HCT116 (cell line): Measurements from ENCODE around the gene SAMD10.

Experiments
- CEBPB ChIP-seq: IDR thresholded peaks from 2 replicates; pipeline ENCODE4 v1.6.1; 2012; ENCODE audit warnings: low read depth
- CTCF ChIP-seq, 3 experiments: fragments of 200-600 bp in 1 of 3; sonication (generic) in 1 of 3; IDR thresholded peaks in 2 of 3; conservative IDR thresholded peaks in 1 of 3; 2 replicates each; pipeline ENCODE4 v1.5.1; 2012 to 2017; ENCODE audit warnings: low read depth in 2 of 3, low read length in 2 of 3, antibody characterized with exemption in 1 of 3, borderline replicate concordance in 1 of 3, control low read depth in 1 of 3, mild to moderate bottlenecking in 1 of 3, mixed read lengths in 1 of 3, mixed run types in 1 of 3, moderate library complexity in 1 of 3; ENCODE audit not compliant: insufficient read depth in 1 of 3
- EZH2 ChIP-seq: fragments of 200-600 bp; sonication (generic); IDR thresholded peaks from 2 replicates; pipeline ENCODE4 v1.6.1; 2017; ENCODE audit warnings: antibody characterized with exemption, mixed run types
- EZH2phosphoT487 ChIP-seq: fragments of 200-600 bp; IDR thresholded peaks from 2 replicates; pipeline ENCODE4 v1.6.1; 2018; ENCODE audit warnings: antibody characterized with exemption, borderline replicate concordance
- MAX ChIP-seq: IDR thresholded peaks from 2 replicates; pipeline ENCODE4 v1.6.1; 2012
- POLR2A ChIP-seq: IDR thresholded peaks from 2 replicates; pipeline ENCODE4 v1.7.0; 2011; ENCODE audit warnings: borderline replicate concordance; ENCODE audit not compliant: insufficient read depth, insufficient read length; ENCODE audit errors: extremely low read depth
- POLR2AphosphoS5 ChIP-seq: IDR thresholded peaks from 2 replicates; pipeline ENCODE4 v1.6.1; 2011; ENCODE audit warnings: mild to moderate bottlenecking, low read depth, low read length, moderate library complexity
- RAD21 ChIP-seq: IDR thresholded peaks from 2 replicates; pipeline ENCODE4 v1.6.1; 2012; ENCODE audit warnings: low read depth, mild to moderate bottlenecking
- REST ChIP-seq: IDR thresholded peaks from 2 replicates; pipeline ENCODE4 v1.6.1; 2012; ENCODE audit warnings: low read depth
- SIN3A ChIP-seq: IDR thresholded peaks from 2 replicates; pipeline ENCODE4 v1.6.1; 2012; ENCODE audit warnings: low read depth
- SP1 ChIP-seq: IDR thresholded peaks from 2 replicates; pipeline ENCODE4 v1.6.1; 2012; ENCODE audit warnings: low read depth
- SRF ChIP-seq: IDR thresholded peaks from 2 replicates; pipeline ENCODE4 v1.6.1; 2012; ENCODE audit warnings: low read depth
- YY1 ChIP-seq: IDR thresholded peaks from 2 replicates; pipeline ENCODE4 v1.6.1; 2011; ENCODE audit warnings: low read length, low read depth, moderate library complexity, mild to moderate bottlenecking; ENCODE audit not compliant: insufficient replicate concordance; ENCODE audit errors: extremely low read depth
- ZNF274 ChIP-seq: fragments of 200-500 bp; sonication (Bioruptor generic); IDR thresholded peaks from 2 replicates; pipeline ENCODE4 v1.6.1; 2014; ENCODE audit warnings: mild to moderate bottlenecking, low read depth, low read length, inconsistent platforms

- TF ChIP-seq CTCF (IDR thresholded peaks at IDR 0.05 in 2 of 3, conservative IDR thresholded peaks at IDR 0.05 in 1 of 3; ENCODE audit: borderline replicate concordance in 1 of 3, insufficient read depth in 1 of 3, low read depth in 2 of 3, low read length in 2 of 3) (no peak), EZH2 (no peak), MAX (no peak), POLR2A (no peak), SIN3A (no peak), CEBPB (no peak), SP1 (no peak), EZH2phosphoT487 (no peak), RAD21 (no peak), POLR2AphosphoS5 (no peak), SRF (no peak), ZNF274 (no peak), REST (no peak), YY1 (no peak)
Observed at GRCh38 chr20:63980317-63980805, 919 bp upstream of the SAMD10 start.
